Measurements from ENCODE around the gene SYT1. TPM values are rescaled to one million over a fixed set of nuclear protein-coding genes. Genes with fewer than 3 reads are reported as not detected.

SYT1 gene
- total RNA-seq, 1 donor from 2014 or later, result 0.59 TPM

DNA sequence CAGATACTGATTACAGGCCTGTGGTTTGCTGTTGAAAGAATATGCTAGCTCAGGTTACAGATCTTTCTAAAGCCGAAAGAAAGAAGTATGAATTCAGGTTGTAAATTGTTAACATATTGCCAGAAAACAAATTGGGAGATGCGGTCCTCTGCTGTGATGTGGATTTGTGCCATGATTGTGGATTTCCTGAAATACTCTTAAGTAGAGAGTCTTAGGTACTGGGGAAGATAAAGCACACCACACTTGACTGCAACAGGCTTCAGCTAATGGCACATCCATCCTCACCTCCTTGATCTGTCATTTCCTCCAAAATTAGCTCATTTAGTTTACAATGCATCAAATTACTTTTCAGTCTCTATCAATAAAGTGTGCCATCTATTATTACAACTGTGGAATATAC lies 279.2 kb downstream of the SYT1 start:
- Mint-ChIP-seq H3K27ac (ENCODE audit: unreplicated experiment) (no peak overlapping the region), H3K4me3 (ENCODE audit: unreplicated experiment) (no peak overlapping the region), H3K27me3 (ENCODE audit: unreplicated experiment) (no peaks in the 10 kb centered on the region), H3K36me3 (ENCODE audit: unreplicated experiment) (no peaks in the 10 kb centered on the region), H3K4me1 (ENCODE audit: unreplicated experiment) (no peaks in the 10 kb centered on the region), H3K9me3 (ENCODE audit: unreplicated experiment) (no peaks in the 10 kb centered on the region)
- no peak for DNase-seq (ENCODE audit: extremely low spot score, unreplicated experiment)
- TF ChIP-seq, protein P1, sequence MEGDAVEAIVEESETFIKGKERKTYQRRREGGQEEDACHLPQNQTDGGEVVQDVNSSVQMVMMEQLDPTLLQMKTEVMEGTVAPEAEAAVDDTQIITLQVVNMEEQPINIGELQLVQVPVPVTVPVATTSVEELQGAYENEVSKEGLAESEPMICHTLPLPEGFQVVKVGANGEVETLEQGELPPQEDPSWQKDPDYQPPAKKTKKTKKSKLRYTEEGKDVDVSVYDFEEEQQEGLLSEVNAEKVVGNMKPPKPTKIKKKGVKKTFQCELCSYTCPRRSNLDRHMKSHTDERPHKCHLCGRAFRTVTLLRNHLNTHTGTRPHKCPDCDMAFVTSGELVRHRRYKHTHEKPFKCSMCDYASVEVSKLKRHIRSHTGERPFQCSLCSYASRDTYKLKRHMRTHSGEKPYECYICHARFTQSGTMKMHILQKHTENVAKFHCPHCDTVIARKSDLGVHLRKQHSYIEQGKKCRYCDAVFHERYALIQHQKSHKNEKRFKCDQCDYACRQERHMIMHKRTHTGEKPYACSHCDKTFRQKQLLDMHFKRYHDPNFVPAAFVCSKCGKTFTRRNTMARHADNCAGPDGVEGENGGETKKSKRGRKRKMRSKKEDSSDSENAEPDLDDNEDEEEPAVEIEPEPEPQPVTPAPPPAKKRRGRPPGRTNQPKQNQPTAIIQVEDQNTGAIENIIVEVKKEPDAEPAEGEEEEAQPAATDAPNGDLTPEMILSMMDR (IDR thresholded peaks at IDR 0.05), result no peak

DNA sequence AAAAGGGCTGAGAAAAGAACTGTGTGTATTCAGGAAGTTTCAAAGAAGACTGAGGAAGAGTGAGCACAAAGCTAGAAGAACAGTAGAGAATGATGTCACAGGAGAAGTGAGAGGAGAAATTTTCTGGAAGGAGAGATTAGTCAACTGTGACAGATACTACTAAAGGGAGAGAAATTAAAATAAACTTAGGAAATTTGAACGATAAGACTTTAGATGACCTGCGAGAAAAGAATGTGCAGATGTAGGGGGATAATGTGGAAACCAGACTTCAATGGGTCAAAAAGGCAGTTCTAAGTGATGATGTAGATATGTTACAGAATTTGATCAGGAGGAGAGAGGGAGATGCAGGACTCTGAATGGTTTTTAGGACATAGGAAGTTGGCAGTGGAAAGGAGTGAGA lies 287.4 kb downstream of the SYT1 start:
- no peak overlapping the region for H3K27ac Mint-ChIP-seq (ENCODE audit: unreplicated experiment)
- H3K27me3 Mint-ChIP-seq (ENCODE audit: unreplicated experiment), result peaks cover 26% of the 10 kb centered on the region
- H3K4me3 Mint-ChIP-seq (ENCODE audit: unreplicated experiment), result no peak overlapping the region
- H3K9me3 Mint-ChIP-seq (ENCODE audit: unreplicated experiment), result no peaks in the 10 kb centered on the region
- no peaks in the 10 kb centered on the region for H3K36me3 Mint-ChIP-seq (ENCODE audit: unreplicated experiment)
- TF ChIP-seq, protein P1 (IDR thresholded peaks at IDR 0.05), result no peak
- H3K4me1 Mint-ChIP-seq (ENCODE audit: unreplicated experiment), result peaks cover 11% of the 10 kb centered on the region
- no peak for DNase-seq (ENCODE audit: extremely low spot score, unreplicated experiment)

DNA sequence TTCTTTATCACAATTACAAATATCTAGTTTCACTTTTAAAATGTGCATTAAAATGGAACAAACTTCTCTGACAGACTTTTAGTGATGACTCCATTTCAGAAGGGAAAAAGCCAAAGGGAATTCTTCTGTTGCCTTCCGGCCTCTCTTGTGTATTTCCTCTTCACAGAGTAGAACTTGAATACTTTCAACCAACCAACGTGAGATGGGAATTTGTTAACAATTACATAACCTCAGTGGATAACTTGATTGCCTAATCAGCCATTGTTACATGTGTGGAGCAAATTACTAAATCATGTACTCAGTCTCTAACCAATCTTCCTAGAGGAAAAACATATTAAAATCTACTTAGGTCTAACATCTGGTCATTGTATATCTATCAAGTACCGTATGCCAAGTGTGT lies 291.1 kb downstream of the SYT1 start:
- no peak overlapping the region for H3K27ac Mint-ChIP-seq (ENCODE audit: unreplicated experiment)
- H3K4me3 Mint-ChIP-seq (ENCODE audit: unreplicated experiment), result no peak overlapping the region
- TF ChIP-seq, protein P1 (IDR thresholded peaks at IDR 0.05), result no peak
- no peak for DNase-seq (ENCODE audit: extremely low spot score, unreplicated experiment)
- no peaks in the 10 kb centered on the region for H3K9me3 Mint-ChIP-seq (ENCODE audit: unreplicated experiment)
- peaks cover 25% of the 10 kb centered on the region for H3K27me3 Mint-ChIP-seq (ENCODE audit: unreplicated experiment)
- peaks cover 6% of the 10 kb centered on the region for H3K4me1 Mint-ChIP-seq (ENCODE audit: unreplicated experiment)
- no peaks in the 10 kb centered on the region for H3K36me3 Mint-ChIP-seq (ENCODE audit: unreplicated experiment)

DNA sequence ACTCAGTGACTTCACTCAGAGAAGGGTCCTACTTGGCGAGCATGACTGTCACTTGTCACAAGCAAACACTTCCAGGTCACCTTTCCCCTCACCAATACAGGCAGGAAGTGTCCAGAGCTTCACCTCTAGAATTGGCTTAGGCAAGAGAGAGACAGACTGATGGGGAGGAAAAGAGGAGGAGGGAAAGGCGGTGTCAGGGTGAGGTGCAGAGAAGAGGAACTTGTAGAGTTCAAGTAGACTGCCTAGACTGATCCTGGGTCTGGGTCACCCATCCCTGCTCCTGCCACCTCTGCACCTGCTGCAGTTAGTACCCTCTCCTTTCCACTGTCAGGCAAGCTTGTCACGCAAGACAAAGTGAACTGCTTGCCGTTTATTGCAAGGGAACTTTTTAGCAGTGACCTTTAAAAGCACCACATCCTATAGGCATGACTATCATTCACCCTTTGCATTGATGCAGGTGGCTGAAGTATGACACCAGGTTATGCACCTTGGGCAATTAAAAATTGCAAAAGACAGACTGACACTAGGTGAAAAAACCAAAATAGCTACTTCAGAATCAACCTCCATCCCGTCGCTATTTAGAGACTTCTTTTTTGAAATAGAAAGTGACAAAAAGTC lies 292.4 kb downstream of the SYT1 start:
- no peaks in the 10 kb centered on the region for H3K36me3 Mint-ChIP-seq (ENCODE audit: unreplicated experiment)
- H3K27ac Mint-ChIP-seq (ENCODE audit: unreplicated experiment), result no peak overlapping the region
- H3K27me3 Mint-ChIP-seq (ENCODE audit: unreplicated experiment), result peaks cover 13% of the 10 kb centered on the region
- peaks cover 6% of the 10 kb centered on the region for H3K4me1 Mint-ChIP-seq (ENCODE audit: unreplicated experiment)
- no peaks in the 10 kb centered on the region for H3K9me3 Mint-ChIP-seq (ENCODE audit: unreplicated experiment)
- H3K4me3 Mint-ChIP-seq (ENCODE audit: unreplicated experiment), result no peak overlapping the region
- no peak for DNase-seq (ENCODE audit: extremely low spot score, unreplicated experiment)
- TF ChIP-seq, protein P1 (IDR thresholded peaks at IDR 0.05), result no peak

DNA sequence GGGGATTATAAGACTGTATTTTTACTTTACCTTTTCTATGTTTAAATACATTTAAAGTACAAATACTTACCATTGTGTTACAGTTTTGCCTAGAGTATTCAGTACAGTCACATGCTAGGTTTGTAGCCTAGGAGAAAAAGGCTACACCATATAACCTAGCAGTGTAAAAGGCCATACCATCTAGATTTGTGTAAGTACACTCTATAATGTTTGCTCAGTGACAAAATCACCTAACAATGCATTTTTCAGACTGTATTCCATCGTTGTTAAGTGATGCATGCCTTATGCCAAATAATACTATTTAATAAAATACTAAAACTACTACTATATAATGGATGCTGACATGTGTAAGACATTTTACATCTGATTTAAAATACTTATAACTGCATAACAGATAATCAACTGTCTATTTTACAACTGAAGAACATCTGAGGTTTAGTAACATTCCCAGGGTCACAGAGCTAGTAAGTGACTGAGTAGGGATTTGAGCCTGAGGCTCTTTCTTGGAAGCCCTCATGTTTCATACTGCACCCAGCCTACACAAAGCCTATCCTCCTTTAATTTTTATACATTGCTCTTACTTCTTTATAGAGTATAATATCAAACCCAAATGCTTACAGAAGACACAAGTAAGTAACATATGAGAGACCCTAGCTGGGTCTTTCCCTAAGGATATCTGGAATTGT lies 296.8 kb downstream of the SYT1 start:
- no peaks in the 10 kb centered on the region for H3K4me1 Mint-ChIP-seq (ENCODE audit: unreplicated experiment)
- DNase-seq (ENCODE audit: extremely low spot score, unreplicated experiment), result no peak
- no peaks in the 10 kb centered on the region for H3K9me3 Mint-ChIP-seq (ENCODE audit: unreplicated experiment)
- H3K36me3 Mint-ChIP-seq (ENCODE audit: unreplicated experiment), result no peaks in the 10 kb centered on the region
- no peak overlapping the region for H3K27ac Mint-ChIP-seq (ENCODE audit: unreplicated experiment)
- TF ChIP-seq, protein P1 (IDR thresholded peaks at IDR 0.05), result no peak
- H3K4me3 Mint-ChIP-seq (ENCODE audit: unreplicated experiment), result no peak overlapping the region
- no peaks in the 10 kb centered on the region for H3K27me3 Mint-ChIP-seq (ENCODE audit: unreplicated experiment)

Measured in osteocyte (in vitro differentiated cells).